Kidney capillary endothelial cell (primary cell): ENCODE results near the gene INSM1.
"Not testable (repeated sequence)": the region's sequence is repeated elsewhere in the genome, so short reads cannot be mapped to it uniquely, and the experiment has no call there.

Experiments
- DNase-seq: peaks from one replicate; pipeline ENCODE4 v3.0.0-alpha.2; 2018; ENCODE audit warnings: low spot score

INSM1 gene

GRCh38 chr20:20367575-20368417 is at the start of gene INSM1:
Gene INSM1 (plus strand): TSS chr20:20368104. CDS start chr20:20368268, 164 bp downstream.
- DNase-seq, result no peak

- DNase-seq, result no peak
Observed at GRCh38 chr20:20318365-20319161, 49.3 kb upstream of the INSM1 start.

GRCh38 chr20:20321134-20321533 is 46.8 kb upstream of the INSM1 start:
- DNase-seq, result no peak

- DNase-seq, result no peak
Observed at GRCh38 chr20:20321917-20322316, 46.0 kb upstream of the INSM1 start.

- no peak for DNase-seq
Observed at GRCh38 chr20:20322912-20323311, 45.0 kb upstream of the INSM1 start.

- no peak for DNase-seq
Observed at GRCh38 chr20:20327746-20328145, 40.2 kb upstream of the INSM1 start.

- DNase-seq, result no peak
Observed at GRCh38 chr20:20329564-20329963, 38.3 kb upstream of the INSM1 start.

GRCh38 chr20:20331156-20331555 is 36.7 kb upstream of the INSM1 start:
- no peak for DNase-seq

- no peak for DNase-seq
Observed at GRCh38 chr20:20331817-20332216, 36.1 kb upstream of the INSM1 start.

- no peak for DNase-seq
Observed at GRCh38 chr20:20333866-20334265, 34.0 kb upstream of the INSM1 start.

GRCh38 chr20:20334489-20334888 is 33.4 kb upstream of the INSM1 start:
- no peak for DNase-seq

- no peak for DNase-seq
Observed at GRCh38 chr20:20338133-20338730, 29.7 kb upstream of the INSM1 start.

- no peak for DNase-seq
Observed at GRCh38 chr20:20340443-20340842, 27.5 kb upstream of the INSM1 start.

- no peak for DNase-seq
Observed at GRCh38 chr20:20341371-20341770, 26.5 kb upstream of the INSM1 start.

- DNase-seq, result no peak
Observed at GRCh38 chr20:20342066-20342465, 25.8 kb upstream of the INSM1 start.

GRCh38 chr20:20343932-20344331 is 24.0 kb upstream of the INSM1 start:
- DNase-seq, result no peak

GRCh38 chr20:20344476-20344875 is 23.4 kb upstream of the INSM1 start:
- DNase-seq, result no peak

- no peak for DNase-seq
Observed at GRCh38 chr20:20353576-20353975, 14.3 kb upstream of the INSM1 start.

GRCh38 chr20:20355503-20355902 is 12.4 kb upstream of the INSM1 start:
- not testable (repeated sequence) for DNase-seq

- no peak for DNase-seq
Observed at GRCh38 chr20:20358801-20359200, 9.1 kb upstream of the INSM1 start.

GRCh38 chr20:20359628-20360027 is 8.3 kb upstream of the INSM1 start:
- DNase-seq, result no peak

GRCh38 chr20:20360464-20360863 is 7.4 kb upstream of the INSM1 start:
- peak; percentile 65 for DNase-seq
